DMS 273 (cell line): Measurements from ENCODE around the gene HES2.
"Not testable (repeated sequence)": the region's sequence is repeated elsewhere in the genome, so short reads cannot be mapped to it uniquely, and the experiment has no call there.

ENCODE experiments used
- DNase-seq: peaks from one replicate; lab custom pipeline; 2025; ENCODE audit not compliant: unreplicated experiment; lab: John Stamatoyannopoulos, UW

HES2 gene

GRCh38 chr1:6454856-6455751 is 35.4 kb upstream of the HES2 start:
- DNase-seq = no peak

- DNase-seq = not testable (repeated sequence)
Measured at GRCh38 chr1:6453895-6454855, 34.5 kb upstream of the HES2 start.

- DNase-seq = no peak
Measured at GRCh38 chr1:6450943-6451373, 31.2 kb upstream of the HES2 start.

GRCh38 chr1:6450486-6450885 is 30.8 kb upstream of the HES2 start:
- DNase-seq = not testable (repeated sequence)

GRCh38 chr1:6450005-6450450 is 30.3 kb upstream of the HES2 start:
- DNase-seq = no peak

GRCh38 chr1:6448749-6449631 is 29.3 kb upstream of the HES2 start:
- peak; percentile 89 for DNase-seq

GRCh38 chr1:6447818-6448748 is 28.4 kb upstream of the HES2 start:
- peak; percentile 44 for DNase-seq

- no peak for DNase-seq
Measured at GRCh38 chr1:6447016-6447817, 27.5 kb upstream of the HES2 start.

- DNase-seq = no peak
Measured at GRCh38 chr1:6446665-6447015, 26.9 kb upstream of the HES2 start.

- not testable (repeated sequence) for DNase-seq
Measured at GRCh38 chr1:6445929-6446328, 26.2 kb upstream of the HES2 start.

- DNase-seq = peak; percentile 47
Measured at GRCh38 chr1:6445062-6445763, 25.5 kb upstream of the HES2 start.

GRCh38 chr1:6444377-6444776 is 24.7 kb upstream of the HES2 start:
- no peak for DNase-seq

- DNase-seq = no peak
Measured at GRCh38 chr1:6443339-6444115, 23.8 kb upstream of the HES2 start.

- peak; percentile 45 for DNase-seq
Measured at GRCh38 chr1:6441586-6441985, 21.9 kb upstream of the HES2 start.

- DNase-seq = peak; percentile 80
Measured at GRCh38 chr1:6440198-6441126, 20.7 kb upstream of the HES2 start.

GRCh38 chr1:6438047-6438525 is 18.4 kb upstream of the HES2 start:
- DNase-seq = peak; percentile 83
